NCI-H1436 (cell line): ENCODE data around the gene POLDIP2.
"Not testable (repeated sequence)": the region's sequence is repeated elsewhere in the genome, so short reads cannot be mapped to it uniquely, and the experiment has no call there.

Experiments
- DNase-seq: peaks from one replicate; lab custom pipeline; 2025; lab: John Stamatoyannopoulos, UW

POLDIP2 gene

DNA sequence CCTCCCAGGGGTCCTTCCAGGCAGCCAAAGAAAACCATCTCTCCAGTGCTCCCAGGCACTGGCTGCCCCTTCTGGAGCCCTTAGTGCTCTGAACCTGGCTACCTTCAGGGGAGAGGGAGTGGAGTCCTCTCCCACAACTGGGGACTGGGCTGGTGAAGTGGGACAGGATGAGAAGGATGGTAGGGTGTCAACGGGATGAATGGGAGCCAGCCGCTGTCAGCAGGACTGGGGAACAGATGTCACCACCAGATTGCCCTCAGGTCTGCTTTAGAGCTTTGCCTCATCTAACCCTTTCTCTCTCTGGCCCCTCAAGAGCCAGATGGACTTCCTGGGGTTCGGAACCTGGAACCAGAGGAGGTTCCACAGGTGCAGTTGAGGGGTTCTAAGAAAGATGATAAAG, 8.2 kb upstream of the POLDIP2 start:
- DNase-seq: no peak

GRCh38 chr17:28364665-28365363, 7.5 kb upstream of the POLDIP2 start, which contains the start of gene SEBOX:
Gene SEBOX (minus strand): TSS chr17:28365199. CDS start chr17:28365151, 48 bp downstream.
- DNase-seq: no peak

DNA sequence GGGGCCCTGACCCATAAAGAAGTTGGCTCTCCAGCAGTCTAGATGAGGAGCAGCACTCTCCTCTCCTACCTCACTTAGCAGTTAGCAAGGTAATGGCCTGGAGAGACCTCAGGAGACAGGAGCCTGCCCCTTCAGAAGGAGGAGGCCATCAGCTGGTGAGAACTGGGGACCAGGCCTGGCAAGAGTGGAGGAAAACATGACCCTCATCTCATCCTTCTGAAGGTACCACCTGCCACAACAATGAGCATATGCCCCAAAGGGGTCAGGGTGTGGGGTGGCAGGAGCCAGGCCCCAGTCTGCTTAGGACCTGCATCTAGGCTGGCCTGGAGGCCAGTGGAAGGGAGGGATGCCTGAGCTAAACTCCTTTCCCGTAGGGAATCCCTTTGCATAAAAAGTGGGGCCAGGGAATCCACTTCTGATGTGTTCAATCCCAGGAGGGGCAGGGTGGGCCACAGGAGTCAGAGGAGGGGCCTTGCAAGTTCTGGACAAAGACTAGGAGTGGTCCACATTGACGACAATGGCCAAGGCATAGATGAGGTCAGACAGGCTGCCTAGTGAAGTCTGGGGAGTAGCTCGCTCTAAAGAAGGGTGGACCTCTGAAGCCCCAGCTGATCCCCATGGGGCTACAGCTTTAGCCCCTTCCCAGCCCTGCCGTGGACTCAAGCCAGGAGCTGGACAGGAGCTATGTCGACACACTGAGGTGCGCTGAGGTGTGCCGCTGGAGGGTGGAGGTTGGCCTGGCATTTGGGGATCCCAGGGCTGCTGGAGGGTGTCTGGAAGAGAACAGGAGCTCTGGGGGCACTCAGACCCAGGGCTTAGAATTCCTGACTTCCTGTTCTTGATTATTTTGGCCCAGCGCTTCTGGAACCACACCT, 6.7 kb upstream of the POLDIP2 start:
- no peak for DNase-seq

GRCh38 chr17:28363186-28363585, 5.9 kb upstream of the POLDIP2 start:
- DNase-seq: no peak

DNA sequence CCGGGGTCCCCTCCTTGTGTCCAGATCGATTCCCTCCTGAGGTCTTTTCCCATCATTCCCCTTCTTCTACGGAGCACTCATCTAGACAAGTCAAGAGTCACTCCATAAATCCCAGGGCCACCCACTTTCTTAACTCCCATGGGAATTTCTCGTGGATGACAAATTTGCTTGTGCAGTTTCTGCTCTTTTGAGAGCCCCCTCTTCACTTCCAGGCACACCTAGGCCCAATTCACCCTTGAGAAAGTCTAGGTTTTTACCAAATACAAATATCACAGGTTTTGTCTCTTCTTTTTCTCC, 522 bp upstream of the POLDIP2 start:
- DNase-seq: no peak

- no peak for DNase-seq
These were observed 7.1 kb downstream of the POLDIP2 start for GRCh38 chr17:28350271-28350670.

DNA sequence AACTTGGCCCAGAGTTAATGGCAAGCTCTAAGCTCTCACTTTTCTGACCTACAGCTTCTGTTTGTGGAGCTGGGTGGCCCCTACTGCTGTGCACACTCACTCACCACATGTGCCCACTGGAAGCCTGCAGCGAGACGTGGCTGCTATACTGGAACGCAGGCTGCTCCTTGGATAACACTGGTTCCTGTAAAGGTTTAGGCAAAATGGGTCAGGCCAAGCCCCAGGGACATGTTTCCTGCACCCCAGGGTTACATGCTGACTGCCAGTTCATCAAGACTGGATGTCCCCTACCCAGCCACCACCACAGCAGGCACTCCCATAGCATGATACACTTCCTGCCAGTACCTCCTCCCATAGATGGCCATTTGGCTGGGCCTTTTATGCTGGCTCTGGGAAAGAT, 8.3 kb downstream of the POLDIP2 start:
- no peak for DNase-seq

DNA sequence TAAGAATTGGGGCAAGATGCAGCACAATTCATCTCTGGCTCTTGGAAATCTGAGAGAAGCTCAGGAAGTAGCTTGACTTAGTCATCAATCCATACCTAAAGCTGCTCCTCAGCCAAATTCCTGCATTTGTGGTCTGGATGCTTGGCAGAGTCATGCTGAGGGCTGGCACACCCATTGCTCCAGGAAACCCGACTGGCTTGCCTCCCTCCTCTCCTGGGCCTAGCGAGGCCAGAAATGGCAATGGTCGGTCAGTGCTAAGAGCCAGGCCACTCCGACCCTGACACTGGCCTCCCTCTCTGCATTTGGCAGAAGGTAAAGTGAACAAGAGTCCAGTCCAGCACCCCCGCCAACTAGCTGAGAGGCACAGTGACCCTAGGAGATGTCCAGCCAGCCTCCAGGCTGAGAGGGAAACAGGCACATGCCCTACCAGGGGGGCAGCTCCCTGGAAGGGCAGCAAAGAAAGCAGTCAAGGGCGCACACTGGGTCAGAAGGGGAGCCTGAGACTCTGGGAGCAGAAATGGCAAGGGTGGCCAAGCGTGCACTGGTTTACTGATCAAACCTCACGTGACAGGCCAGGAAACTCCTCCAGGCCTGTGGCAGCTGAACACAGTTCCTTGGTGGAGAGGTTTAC, 10.0 kb downstream of the POLDIP2 start:
- no peak for DNase-seq

DNA sequence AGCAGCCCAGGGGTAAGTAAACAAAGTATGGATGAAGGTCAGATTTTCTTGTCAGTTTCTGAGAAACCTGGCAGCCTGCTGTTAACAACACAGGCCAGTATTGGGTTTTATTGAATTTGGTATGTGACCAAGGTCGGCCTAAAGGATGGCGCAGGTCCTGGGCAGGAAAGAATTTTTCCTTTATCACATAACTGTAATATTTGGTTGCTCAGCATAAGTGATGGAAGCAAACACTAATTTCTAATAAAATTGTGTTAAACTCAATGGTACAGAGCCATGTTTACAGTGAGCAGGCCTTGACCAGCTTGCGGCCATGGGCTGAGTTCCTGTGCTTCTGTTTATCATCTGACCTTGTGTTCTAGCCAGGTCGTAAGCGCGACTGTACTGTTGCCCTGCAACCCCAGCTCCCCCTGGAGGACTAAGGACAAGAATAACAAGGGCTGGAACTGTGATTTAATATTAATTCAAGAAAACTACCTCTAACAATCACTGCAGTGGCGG, 10.5 kb downstream of the POLDIP2 start:
- DNase-seq: no peak

DNA sequence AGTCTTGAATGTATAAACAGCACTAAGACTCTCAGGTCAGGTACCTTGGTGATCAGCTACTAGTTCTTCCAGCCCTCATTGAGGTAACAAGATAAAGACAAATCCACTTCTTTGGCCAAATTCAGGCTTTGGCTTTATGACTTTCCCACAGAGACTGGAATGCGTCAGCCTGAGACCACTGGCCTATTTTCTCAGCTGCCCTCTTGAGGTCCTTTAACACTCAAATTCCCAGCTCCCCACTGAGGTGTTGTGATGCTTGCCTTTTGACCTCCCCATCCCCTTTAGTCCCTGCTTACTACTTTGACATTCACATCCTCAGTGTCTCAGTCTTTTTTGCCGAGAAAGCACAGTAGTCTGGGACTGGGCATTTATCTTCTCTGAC, 11.1 kb downstream of the POLDIP2 start:
- no peak for DNase-seq

DNA sequence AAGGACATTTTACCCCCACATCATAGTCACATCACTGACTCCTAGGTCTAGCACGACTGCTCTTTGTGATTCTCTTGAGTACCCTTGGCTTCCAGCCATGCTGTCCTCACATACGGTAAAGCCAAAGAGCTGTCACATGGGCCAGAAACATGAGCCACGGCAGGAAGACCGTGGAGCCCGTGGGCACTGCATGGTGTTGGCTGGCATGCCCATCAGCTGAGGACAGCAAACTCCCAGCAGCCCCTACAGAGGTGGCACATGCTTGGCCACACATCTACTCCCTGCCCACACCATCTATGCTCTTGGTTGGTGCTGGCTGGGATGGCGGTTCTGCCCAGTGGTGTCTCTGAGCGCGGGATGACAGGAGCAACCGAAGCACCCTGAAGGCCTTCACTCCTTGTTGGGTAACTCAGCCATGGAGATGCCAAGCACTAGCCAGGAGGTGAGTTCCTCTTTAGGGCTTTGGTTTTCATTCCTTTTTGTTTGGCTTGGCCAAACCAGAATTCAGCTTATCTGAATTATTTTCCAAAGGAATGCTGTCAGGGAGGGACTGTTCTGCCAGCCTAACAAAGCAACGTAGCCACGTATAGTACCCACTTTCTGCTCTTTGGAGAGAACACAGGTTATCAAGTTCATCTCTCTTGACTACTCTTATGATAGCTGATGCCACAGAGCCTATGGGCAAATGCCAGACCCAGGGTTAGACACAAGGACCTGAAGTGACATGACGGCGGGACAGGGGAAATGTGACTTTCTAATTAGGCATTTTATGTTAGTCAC, 11.7 kb downstream of the POLDIP2 start:
- DNase-seq: no peak

DNA sequence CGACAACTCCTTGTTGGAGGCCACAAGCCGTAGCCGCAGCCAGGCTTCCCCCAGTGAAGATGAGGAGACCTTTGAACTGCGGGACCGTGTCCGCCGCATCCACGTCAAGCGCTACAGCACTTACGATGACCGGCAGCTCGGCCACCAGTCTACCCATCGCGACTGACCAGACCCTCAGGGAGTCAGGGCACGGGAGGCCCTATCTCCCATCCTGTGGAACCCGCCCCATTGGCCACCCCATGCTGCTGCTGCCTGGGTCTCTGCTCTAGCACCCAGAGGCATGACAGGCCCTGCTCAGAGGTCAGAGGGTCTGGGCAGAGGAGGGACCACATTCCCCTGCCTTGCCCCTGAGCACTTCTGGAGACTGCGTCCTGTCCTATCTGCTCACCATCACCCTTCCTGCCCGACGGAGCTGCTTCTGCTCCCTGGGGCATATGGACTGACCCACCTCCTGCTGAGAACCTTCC, 12.9 kb downstream of the POLDIP2 start:
- no peak for DNase-seq

DNA sequence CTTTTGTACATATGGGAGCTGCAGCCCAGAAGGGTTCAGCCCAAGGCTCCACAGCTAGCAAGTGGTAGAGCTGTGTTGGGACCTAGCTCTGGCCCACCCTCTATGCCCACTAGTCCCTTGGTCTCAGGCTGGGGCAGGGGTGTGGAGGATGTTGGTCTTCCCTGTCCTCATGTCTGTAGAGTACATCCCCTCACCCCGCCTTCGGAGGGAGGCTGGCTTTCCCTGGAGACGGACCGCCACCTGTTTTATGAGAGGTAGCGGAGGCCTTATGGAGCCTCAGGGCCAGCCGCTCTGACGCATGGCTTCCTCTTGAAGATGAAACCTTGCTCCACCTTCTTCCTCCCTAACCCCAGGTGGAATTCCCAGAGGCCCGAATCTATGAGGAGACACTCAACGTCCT, 13.3 kb downstream of the POLDIP2 start:
- DNase-seq: no peak

- DNase-seq: no peak
These were observed 13.8 kb downstream of the POLDIP2 start for GRCh38 chr17:28343491-28343932.

DNA sequence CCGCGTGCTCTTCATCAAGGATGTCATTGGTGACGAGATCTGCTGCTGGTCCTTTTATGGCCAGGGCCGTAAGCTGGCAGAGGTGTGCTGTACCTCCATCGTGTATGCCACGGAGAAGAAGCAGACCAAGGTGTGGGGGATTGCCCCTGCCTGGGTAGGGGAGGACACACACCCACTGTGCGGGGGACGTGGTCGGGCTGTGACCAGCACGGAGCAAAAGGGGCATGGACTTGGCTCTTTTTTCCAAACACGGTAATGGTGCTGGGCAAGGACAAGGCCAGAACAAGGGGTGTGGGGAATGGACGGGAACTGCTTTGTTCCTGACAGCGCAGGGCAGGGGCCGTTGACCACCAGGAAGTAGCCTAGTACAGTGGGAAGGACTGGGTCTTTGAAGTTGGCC, 15.0 kb downstream of the POLDIP2 start:
- no peak for DNase-seq

DNA sequence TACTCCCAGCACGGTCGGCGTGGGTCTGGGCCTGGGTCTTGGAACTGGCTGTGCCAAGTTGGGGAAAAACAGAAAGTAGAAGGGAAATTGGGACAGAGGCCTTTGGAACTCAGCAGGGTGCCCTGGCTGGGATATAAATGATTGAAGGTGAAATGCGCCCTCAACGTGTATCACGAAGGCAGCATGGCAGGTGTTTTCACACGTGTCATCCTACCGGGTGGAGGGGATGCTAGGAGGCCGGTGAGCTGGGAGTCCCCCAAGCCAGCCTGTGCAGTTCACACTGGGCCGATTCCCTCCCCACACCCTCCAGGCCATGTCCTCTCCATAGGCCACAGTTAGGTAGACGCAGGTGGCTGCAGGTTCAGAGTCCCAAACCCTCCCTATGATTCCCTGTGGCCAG, 15.8 kb downstream of the POLDIP2 start:
- DNase-seq: no peak

GRCh38 chr17:28340374-28340773, 17.0 kb downstream of the POLDIP2 start:
- no peak for DNase-seq

GRCh38 chr17:28339431-28339830, 17.9 kb downstream of the POLDIP2 start:
- no peak for DNase-seq

DNA sequence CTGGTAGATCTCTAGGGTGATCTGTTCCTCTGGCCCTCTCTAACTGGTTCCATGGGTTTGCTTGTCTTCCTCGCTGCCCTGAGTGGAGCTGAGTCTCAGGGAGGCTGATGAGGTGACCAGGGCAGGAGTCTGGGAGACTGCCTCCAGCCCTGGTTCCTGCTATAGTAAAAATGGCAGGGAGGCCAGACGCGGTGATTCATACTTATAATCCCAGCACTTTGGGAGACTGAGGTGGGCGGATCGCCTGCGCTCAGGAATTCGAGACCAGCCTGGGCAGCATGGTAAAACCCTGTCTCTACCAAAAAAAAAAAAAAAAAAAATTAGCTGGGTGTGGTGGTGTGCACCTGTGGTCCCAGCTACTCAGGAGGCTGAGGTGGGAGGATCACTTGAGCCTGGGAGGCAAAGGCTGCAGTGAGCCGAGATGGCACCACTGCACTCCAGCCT, 18.5 kb downstream of the POLDIP2 start:
- not testable (repeated sequence) for DNase-seq

DNA sequence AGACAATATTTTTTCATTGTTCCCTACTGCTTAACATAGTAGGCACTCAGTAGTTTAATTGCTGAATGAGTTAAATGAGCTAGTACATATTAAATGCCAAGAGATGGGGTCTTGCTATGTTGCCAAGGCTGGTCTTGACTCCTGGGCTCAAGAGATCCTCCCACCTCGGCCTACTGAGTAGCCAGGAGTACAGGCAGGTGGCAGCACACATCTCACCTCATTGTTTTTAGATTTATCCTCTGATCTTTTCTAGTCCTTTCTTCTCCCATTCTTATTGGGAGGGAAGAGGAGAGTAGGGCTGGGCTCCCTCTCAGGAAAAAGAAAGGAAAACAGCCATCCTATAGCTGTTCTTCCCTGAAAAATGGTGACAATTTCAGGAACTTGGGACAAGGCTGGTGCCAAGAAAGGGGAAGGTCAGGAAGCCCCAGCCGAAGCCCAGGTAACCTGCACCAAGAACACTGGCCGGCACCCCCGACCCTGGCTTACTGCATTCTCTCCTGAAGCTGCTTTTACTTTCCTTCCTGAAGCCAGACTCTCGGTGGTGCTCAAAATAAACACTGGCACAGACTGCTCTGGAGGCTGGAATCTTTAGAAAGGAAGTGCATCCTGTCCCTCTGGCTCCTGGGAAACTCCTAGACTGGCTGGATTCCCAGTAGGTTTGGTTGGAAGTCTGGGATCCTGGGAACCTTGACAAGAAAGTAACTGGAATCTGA, 19.1 kb downstream of the POLDIP2 start:
- no peak for DNase-seq
